ENCODE results near the gene FCRL3.

DNA sequence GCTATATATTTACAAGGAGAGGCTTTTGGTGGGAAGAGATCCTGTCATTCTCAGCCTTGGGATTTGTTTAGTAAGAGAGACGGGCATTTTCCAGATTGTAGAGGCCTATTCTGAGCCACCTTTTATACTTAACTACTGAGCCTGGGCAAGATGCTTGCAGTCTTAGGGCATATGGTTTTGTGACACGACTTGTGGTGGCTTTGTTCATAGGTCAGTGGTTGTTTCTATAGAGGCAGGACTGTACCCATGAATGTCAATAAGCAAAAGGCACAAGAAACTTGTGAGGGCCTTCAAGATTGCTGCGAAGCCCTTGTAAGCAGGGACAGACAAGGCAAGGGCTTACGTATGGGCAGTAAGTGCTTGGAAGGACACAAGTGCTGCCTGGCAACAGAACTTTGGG, 3.4 kb upstream of the FCRL3 start:
- TF ChIP-seq KDM5A (IDR thresholded peaks at IDR 0.05; ENCODE audit: borderline replicate concordance, low read length) = no peak
- TF ChIP-seq ZHX1 (CRISPR knock-in tag; IDR thresholded peaks at IDR 0.05; ENCODE audit: low read depth) = no peak
- no peak for TF ChIP-seq ZSCAN29 (CRISPR knock-in tag; conservative IDR thresholded peaks at IDR 0.05)
- TF ChIP-seq CTCF (CRISPR knock-in tag; IDR thresholded peaks at IDR 0.05) = no peak
- TF ChIP-seq ZNF430 (CRISPR knock-in tag; IDR thresholded peaks at IDR 0.05) = no peak
- no peak for TF ChIP-seq ZBTB7B (CRISPR knock-in tag; IDR thresholded peaks at IDR 0.05)
- TF ChIP-seq STAG1 (CRISPR knock-in tag; IDR thresholded peaks at IDR 0.05) = no peak
- TF ChIP-seq POLR2A (IDR thresholded peaks at IDR 0.05; ENCODE audit: insufficient read depth in 1 of 2, low read depth in 2 of 2, low read length in 2 of 2) = no peak
- no peak for TF ChIP-seq REST (IDR thresholded peaks at IDR 0.05; ENCODE audit: borderline replicate concordance in 1 of 2, low read depth in 1 of 2, low read length in 2 of 2)
- no peak for TF ChIP-seq ZNF143 (CRISPR knock-in tag; IDR thresholded peaks at IDR 0.05)
- TF ChIP-seq ETV5 (CRISPR knock-in tag; IDR thresholded peaks at IDR 0.05; ENCODE audit: borderline replicate concordance) = no peak
- TF ChIP-seq, protein P1, sequence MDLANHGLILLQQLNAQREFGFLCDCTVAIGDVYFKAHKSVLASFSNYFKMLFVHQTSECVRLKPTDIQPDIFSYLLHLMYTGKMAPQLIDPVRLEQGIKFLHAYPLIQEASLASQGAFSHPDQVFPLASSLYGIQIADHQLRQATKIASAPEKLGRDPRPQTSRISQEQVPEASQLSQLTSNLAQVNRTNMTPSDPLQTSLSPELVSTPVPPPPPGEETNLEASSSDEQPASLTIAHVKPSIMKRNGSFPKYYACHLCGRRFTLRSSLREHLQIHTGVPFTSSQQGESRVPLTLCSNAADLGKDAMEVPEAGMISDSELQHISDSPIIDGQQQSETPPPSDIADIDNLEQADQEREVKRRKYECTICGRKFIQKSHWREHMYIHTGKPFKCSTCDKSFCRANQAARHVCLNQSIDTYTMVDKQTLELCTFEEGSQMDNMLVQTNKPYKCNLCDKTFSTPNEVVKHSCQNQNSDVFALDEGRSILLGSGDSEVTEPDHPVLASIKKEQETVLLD (CRISPR knock-in tag; IDR thresholded peaks at IDR 0.05; ENCODE audit: low read depth) = no peak
- TF ChIP-seq NFIC (IDR thresholded peaks at IDR 0.05; ENCODE audit: low read length) = no peak
- no peak for TF ChIP-seq IKZF4 (CRISPR knock-in tag; IDR thresholded peaks at IDR 0.05; ENCODE audit: borderline replicate concordance, low read depth, not compliant biosample characterization)

Data from HepG2 (cell line).